ENCODE results near the gene PLEKHN1.

DNA sequence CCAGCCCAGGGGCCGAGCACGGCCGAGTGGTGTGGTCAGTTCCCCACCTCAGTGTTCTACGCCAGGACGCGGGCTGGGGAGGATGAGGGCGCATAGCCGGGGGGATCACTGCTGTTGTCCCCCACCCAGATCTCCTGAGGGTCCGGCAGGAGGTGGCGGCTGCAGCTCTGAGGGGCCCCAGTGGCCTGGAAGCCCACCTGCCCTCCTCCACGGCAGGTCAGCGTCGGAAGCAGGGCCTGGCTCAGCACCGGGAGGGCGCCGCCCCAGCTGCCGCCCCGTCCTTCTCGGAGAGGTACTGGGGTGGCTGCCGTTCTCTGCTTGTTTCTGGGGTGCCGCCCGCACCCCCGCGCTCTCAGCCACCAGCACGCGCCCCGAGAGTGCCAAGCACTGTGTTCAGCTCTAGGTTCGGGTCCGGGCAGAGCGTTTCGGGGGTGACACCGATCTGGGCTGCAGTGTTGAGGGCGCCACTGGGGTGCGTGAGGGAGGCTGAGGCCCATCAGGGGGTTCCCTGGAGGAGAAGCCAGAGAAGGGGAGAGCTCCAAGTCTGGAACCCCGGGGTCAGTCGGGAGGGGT lies 25.2 kb upstream of the PLEKHN1 start:
- TF ChIP-seq FOXK2 (IDR thresholded peaks at IDR 0.05): no peak
- TF ChIP-seq BHLHE40 (IDR thresholded peaks at IDR 0.05; ENCODE audit: borderline replicate concordance): no peak
- TF ChIP-seq TARDBP (IDR thresholded peaks at IDR 0.05): no peak
- TF ChIP-seq FOXM1 (IDR thresholded peaks at IDR 0.05; ENCODE audit: borderline replicate concordance): no peak
- no peak for TF ChIP-seq SUZ12 (IDR thresholded peaks at IDR 0.05)
- no peak for TF ChIP-seq FOXA1 (IDR thresholded peaks at IDR 0.05)
- TF ChIP-seq L3MBTL2 (conservative IDR thresholded peaks at IDR 0.05): peak; percentile 35; the same call in 1 of the 2 replicates
- no peak for TF ChIP-seq ZNF384 (IDR thresholded peaks at IDR 0.05)
- TF ChIP-seq, protein P1, sequence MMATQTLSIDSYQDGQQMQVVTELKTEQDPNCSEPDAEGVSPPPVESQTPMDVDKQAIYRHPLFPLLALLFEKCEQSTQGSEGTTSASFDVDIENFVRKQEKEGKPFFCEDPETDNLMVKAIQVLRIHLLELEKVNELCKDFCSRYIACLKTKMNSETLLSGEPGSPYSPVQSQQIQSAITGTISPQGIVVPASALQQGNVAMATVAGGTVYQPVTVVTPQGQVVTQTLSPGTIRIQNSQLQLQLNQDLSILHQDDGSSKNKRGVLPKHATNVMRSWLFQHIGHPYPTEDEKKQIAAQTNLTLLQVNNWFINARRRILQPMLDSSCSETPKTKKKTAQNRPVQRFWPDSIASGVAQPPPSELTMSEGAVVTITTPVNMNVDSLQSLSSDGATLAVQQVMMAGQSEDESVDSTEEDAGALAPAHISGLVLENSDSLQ (IDR thresholded peaks at IDR 0.05): no peak
- TF ChIP-seq ELF4 (IDR thresholded peaks at IDR 0.05): no peak
- TF ChIP-seq SP1 (IDR thresholded peaks at IDR 0.05): no peak
- no peak for TF ChIP-seq LEF1 (IDR thresholded peaks at IDR 0.05; ENCODE audit: borderline replicate concordance)
- TF ChIP-seq ARNT (IDR thresholded peaks at IDR 0.05): no peak

Data from HEK293T (cell line).